ENCODE data around the gene CTNNBL1.

DNA sequence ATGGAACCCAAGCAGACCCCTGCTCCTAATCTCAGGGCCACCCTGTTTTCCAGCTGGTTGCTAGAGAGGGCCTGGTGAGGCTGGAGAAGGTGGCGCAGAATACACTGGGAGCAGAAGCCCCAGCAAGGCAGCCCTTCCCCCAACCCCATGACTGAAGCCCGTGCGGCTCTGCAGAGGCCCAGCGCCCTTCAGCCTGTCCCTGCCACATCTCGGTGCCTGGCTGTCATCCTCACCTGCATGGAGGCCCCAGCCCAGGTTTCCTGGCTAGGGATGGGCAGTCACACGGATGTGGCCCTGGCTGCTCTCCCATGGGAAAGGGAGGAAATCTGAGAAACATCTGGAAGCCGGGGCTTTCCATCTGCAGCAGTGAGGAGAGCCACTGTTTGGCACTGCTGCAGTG is 183.0 kb downstream of the CTNNBL1 start:
- TF ChIP-seq POLR2A (IDR thresholded peaks at IDR 0.05; ENCODE audit: low read depth, low read length) (no peak), POLR2AphosphoS5 (IDR thresholded peaks at IDR 0.05; ENCODE audit: low read depth, low read length) (no peak), TAF1 (IDR thresholded peaks at IDR 0.05; ENCODE audit: borderline replicate concordance, low read depth, low read length) (no peak)

Data from GM12892 (cell line).